Measurements from ENCODE around the gene GNA12. TPM values are rescaled to one million over a fixed set of nuclear protein-coding genes. Genes with fewer than 3 reads are reported as not detected.

GNA12 gene
- total and polyA plus RNA-seq, 9 of the 15 experiments (the other 6 are each of a cell fraction or from before 2014, with no cell fraction given) = 0.65 to 32.7 (median 9.6) TPM

GRCh38 chr7:2687881-2688318, 156.2 kb downstream of the GNA12 start, which contains the start of gene AMZ1:
Gene AMZ1 (plus strand): TSS chr7:2688202. CDS start chr7:2700452, 12,250 bp downstream.
- no peak within 1 kb of the TSS for H3K4me3 ChIP-seq
- ChIA-PET CTCF (ENCODE audit: low intra/inter-chr PET ratio) (no interaction called here), POLR2A (no interaction called here)
- H2AFZ ChIP-seq (ENCODE audit: low read depth, low read length) = no peak within 1 kb of the TSS
- no peaks in the 10 kb centered on the region for H3K9me1 ChIP-seq (ENCODE audit: control insufficient read depth, insufficient read depth, low read length)
- WGBS (ENCODE audit: insufficient coverage, low coverage, missing lambda C conversion rate) = 13% methylated on average over 27 of the region's 41 CpGs
- intact Hi-C loops (cut with micrococcal nuclease) (loop anchor here (10.0 kb wide), 1 partner anchor 123 kb away; no protein-coding TSS in a partner anchor), in situ Hi-C loops (cut with MboI) (no loop called here)
- H3K4me2 ChIP-seq (ENCODE audit: insufficient read depth, low read length) = no peak within 1 kb of the TSS
- no peak for FAIRE-seq
- peaks cover 0 to 27% of the 10 kb centered on the region in 2 experiments; a peak in 2 of 5 replicates for H3K4me1 ChIP-seq (replicated peaks in 1 of 2; ENCODE audit: control insufficient read depth in 2 of 2, insufficient read depth in 2 of 2, low read length in 2 of 2)
- no peak within 1 kb of the TSS for H3K27ac ChIP-seq (ENCODE audit: extremely low read depth, low read depth, low read length)
- BruUV-seq (replicated peaks) = no TSS peak
- DNase-seq (ENCODE audit: extremely low read depth in 1 of 4, low spot score in 3 of 4) = peak in 1 of 4 experiments; percentile 36
- no peaks in the 10 kb centered on the region for H3K9me3 ChIP-seq (replicated peaks; ENCODE audit: control insufficient read depth, insufficient read depth, low read depth, low read length)
- no peaks in the 10 kb centered on the region for H3K79me2 ChIP-seq (ENCODE audit: control insufficient read depth, insufficient read depth, low read length)
- no peak within 1 kb of the TSS for H3K9ac ChIP-seq (ENCODE audit: insufficient read depth in 1 of 2, low read depth in 2 of 2, low read length in 2 of 2)
- 0 out of 2 replicates have a peak, but pooled peaks cover 5% of the 10 kb centered on the region for H4K20me1 ChIP-seq (replicated peaks; ENCODE audit: control insufficient read depth, insufficient read depth, low read length)
- no peaks in the 10 kb centered on the region for H3K36me3 ChIP-seq (ENCODE audit: control insufficient read depth, insufficient read depth, low read length)
- no peak for ATAC-seq
- TF ChIP-seq ADNP (tag; IDR thresholded peaks at IDR 0.05) (no peak), AFF1 (IDR thresholded peaks at IDR 0.05; ENCODE audit: low read depth in 1 of 2, partially characterized antibody in 2 of 2) (no peak), EWSR1 (IDR thresholded peaks at IDR 0.05; ENCODE audit: borderline replicate concordance, low read depth, partially characterized antibody) (no peak), MTA2 (IDR thresholded peaks at IDR 0.05; ENCODE audit: low read depth) (no peak), NFIC (IDR thresholded peaks at IDR 0.05) (no peak), EP400 (IDR thresholded peaks at IDR 0.05) (no peak), RUNX1 (IDR thresholded peaks at IDR 0.05; ENCODE audit: low read depth) (no peak)
- TF ChIP-seq, protein P1, sequence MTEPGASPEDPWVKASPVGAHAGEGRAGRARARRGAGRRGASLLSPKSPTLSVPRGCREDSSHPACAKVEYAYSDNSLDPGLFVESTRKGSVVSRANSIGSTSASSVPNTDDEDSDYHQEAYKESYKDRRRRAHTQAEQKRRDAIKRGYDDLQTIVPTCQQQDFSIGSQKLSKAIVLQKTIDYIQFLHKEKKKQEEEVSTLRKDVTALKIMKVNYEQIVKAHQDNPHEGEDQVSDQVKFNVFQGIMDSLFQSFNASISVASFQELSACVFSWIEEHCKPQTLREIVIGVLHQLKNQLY (CRISPR knock-in tag; conservative IDR thresholded peaks at IDR 0.05) = no peak
- TF ChIP-seq, protein P2, sequence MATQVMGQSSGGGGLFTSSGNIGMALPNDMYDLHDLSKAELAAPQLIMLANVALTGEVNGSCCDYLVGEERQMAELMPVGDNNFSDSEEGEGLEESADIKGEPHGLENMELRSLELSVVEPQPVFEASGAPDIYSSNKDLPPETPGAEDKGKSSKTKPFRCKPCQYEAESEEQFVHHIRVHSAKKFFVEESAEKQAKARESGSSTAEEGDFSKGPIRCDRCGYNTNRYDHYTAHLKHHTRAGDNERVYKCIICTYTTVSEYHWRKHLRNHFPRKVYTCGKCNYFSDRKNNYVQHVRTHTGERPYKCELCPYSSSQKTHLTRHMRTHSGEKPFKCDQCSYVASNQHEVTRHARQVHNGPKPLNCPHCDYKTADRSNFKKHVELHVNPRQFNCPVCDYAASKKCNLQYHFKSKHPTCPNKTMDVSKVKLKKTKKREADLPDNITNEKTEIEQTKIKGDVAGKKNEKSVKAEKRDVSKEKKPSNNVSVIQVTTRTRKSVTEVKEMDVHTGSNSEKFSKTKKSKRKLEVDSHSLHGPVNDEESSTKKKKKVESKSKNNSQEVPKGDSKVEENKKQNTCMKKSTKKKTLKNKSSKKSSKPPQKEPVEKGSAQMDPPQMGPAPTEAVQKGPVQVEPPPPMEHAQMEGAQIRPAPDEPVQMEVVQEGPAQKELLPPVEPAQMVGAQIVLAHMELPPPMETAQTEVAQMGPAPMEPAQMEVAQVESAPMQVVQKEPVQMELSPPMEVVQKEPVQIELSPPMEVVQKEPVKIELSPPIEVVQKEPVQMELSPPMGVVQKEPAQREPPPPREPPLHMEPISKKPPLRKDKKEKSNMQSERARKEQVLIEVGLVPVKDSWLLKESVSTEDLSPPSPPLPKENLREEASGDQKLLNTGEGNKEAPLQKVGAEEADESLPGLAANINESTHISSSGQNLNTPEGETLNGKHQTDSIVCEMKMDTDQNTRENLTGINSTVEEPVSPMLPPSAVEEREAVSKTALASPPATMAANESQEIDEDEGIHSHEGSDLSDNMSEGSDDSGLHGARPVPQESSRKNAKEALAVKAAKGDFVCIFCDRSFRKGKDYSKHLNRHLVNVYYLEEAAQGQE (IDR thresholded peaks at IDR 0.05; ENCODE audit: borderline replicate concordance) = no peak
- TF ChIP-seq, protein P2 (CRISPR knock-in tag; IDR thresholded peaks at IDR 0.05; ENCODE audit: low read depth) = no peak
- H3K27me3 ChIP-seq (ENCODE audit: control insufficient read depth in 2 of 2, insufficient read depth in 2 of 2, low read length in 2 of 2) = peaks cover 33 to 56% of the 10 kb centered on the region in 2 experiments; a peak in 4 of 5 replicates

Measured in K562 (cell line).